PFSK-1 (cell line): Measurements from ENCODE around the gene IGSF5.

Experiments
- FOXP2 ChIP-seq: optimal IDR thresholded peaks from 2 replicates; pipeline ENCODE3; 2011; ENCODE audit warnings: borderline replicate concordance, control low read depth, inconsistent platforms; ENCODE audit not compliant: insufficient read depth; ENCODE audit errors: extremely low read length, extremely low read depth
- POLR2AphosphoS5 ChIP-seq: IDR thresholded peaks from 2 replicates; pipeline ENCODE4 v1.6.1; 2012; ENCODE audit warnings: low read depth, mild to moderate bottlenecking, control low read depth, low read length, moderate library complexity
- SIN3A ChIP-seq: IDR thresholded peaks from 2 replicates; pipeline ENCODE4 v1.6.1; 2012; ENCODE audit warnings: mild to moderate bottlenecking, low read length, moderate library complexity, borderline replicate concordance; ENCODE audit not compliant: insufficient read depth
- TAF1 ChIP-seq: IDR thresholded peaks from 2 replicates; pipeline ENCODE4 v1.6.1; 2012; ENCODE audit warnings: low read length, control low read depth, borderline replicate concordance; ENCODE audit not compliant: insufficient read depth
- TF ChIP-seq, protein P1 (sequence below), 2 experiments: IDR thresholded peaks; 2 replicates each; pipeline versions ENCODE4 v1.6.1 to v1.8.0; 2011 to 2012; ENCODE audit warnings: low read depth in 2 of 2, low read length in 2 of 2, control low read depth in 1 of 2, inconsistent platforms in 1 of 2, mild to moderate bottlenecking in 1 of 2, moderate library complexity in 1 of 2; ENCODE audit not compliant: insufficient read depth in 1 of 2

DNA sequence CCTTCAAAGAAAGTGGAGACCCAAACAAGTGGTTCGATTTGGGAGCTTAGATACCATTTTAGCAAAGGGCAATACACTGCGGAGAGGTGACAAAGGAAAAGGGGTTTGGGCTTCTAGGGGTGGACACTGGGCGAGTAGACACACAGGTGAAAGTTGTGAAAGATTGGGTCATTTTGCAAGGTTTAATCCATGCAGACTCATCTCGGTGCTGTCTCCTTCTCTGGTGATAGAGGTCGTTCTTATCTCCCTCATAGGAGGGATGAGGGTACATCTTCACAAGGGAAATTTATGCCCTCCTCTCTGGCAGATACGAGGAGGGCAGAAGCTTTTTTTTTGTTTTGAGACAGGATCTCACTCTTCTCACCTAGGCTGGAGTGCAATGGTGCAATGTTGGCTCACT lies 6.4 kb upstream of the IGSF5 start:
- TF ChIP-seq POLR2AphosphoS5, result no peak
- TF ChIP-seq TAF1, result no peak
- TF ChIP-seq SIN3A, result no peak
- TF ChIP-seq, protein P1, sequence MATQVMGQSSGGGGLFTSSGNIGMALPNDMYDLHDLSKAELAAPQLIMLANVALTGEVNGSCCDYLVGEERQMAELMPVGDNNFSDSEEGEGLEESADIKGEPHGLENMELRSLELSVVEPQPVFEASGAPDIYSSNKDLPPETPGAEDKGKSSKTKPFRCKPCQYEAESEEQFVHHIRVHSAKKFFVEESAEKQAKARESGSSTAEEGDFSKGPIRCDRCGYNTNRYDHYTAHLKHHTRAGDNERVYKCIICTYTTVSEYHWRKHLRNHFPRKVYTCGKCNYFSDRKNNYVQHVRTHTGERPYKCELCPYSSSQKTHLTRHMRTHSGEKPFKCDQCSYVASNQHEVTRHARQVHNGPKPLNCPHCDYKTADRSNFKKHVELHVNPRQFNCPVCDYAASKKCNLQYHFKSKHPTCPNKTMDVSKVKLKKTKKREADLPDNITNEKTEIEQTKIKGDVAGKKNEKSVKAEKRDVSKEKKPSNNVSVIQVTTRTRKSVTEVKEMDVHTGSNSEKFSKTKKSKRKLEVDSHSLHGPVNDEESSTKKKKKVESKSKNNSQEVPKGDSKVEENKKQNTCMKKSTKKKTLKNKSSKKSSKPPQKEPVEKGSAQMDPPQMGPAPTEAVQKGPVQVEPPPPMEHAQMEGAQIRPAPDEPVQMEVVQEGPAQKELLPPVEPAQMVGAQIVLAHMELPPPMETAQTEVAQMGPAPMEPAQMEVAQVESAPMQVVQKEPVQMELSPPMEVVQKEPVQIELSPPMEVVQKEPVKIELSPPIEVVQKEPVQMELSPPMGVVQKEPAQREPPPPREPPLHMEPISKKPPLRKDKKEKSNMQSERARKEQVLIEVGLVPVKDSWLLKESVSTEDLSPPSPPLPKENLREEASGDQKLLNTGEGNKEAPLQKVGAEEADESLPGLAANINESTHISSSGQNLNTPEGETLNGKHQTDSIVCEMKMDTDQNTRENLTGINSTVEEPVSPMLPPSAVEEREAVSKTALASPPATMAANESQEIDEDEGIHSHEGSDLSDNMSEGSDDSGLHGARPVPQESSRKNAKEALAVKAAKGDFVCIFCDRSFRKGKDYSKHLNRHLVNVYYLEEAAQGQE (IDR thresholded peaks at IDR 0.05; ENCODE audit: insufficient read depth in 1 of 2, low read depth in 2 of 2, low read length in 2 of 2), result no peak
- TF ChIP-seq FOXP2, result no peak
